Mucosa of gallbladder (tissue), 1 donor: Measurements from ENCODE around the gene ADK. TPM values are rescaled to one million over a fixed set of nuclear protein-coding genes. Genes with fewer than 3 reads are reported as not detected.

ENCODE experiments used
- DNase-seq: peaks from one replicate; pipeline ENCODE4 v3.0.0-alpha.2; 2020; ENCODE audit warnings: low spot score
- total RNA-seq: library from RNA; stranded (reverse); gene quantifications from one replicate; pipeline ENCODE4 v1.2.1, GENCODE V29; 2021
- donor health status: DM: no; HTN: no; CAD: no.

ADK gene
- total RNA-seq, 1 donor from 2014 or later: 13.0 TPM

GRCh38 chr10:74600170-74600569 is 449.1 kb downstream of the ADK start:
- DNase-seq: no peak

GRCh38 chr10:74602576-74602975 is 451.6 kb downstream of the ADK start:
- DNase-seq: no peak

GRCh38 chr10:74610299-74610698 is 459.3 kb downstream of the ADK start:
- DNase-seq: no peak

GRCh38 chr10:74612195-74612594 is 461.2 kb downstream of the ADK start:
- DNase-seq: no peak

- no peak for DNase-seq
These were observed 469.6 kb downstream of the ADK start for GRCh38 chr10:74620626-74621025.

GRCh38 chr10:74623786-74624185 is 472.8 kb downstream of the ADK start:
- DNase-seq: no peak

- DNase-seq: no peak
These were observed 473.5 kb downstream of the ADK start for GRCh38 chr10:74624501-74624900.

- no peak for DNase-seq
These were observed 477.1 kb downstream of the ADK start for GRCh38 chr10:74628136-74628535.

- DNase-seq: no peak
These were observed 484.0 kb downstream of the ADK start for GRCh38 chr10:74634995-74635536.

- no peak for DNase-seq
These were observed 484.6 kb downstream of the ADK start for GRCh38 chr10:74635655-74636054.

GRCh38 chr10:74637685-74638084 is 486.7 kb downstream of the ADK start:
- no peak for DNase-seq

GRCh38 chr10:74640134-74640921 is 489.3 kb downstream of the ADK start:
- DNase-seq: no peak

- no peak for DNase-seq
These were observed 490.6 kb downstream of the ADK start for GRCh38 chr10:74641659-74642058.

GRCh38 chr10:74642901-74643595 is 492.0 kb downstream of the ADK start:
- no peak for DNase-seq

GRCh38 chr10:74643596-74643975 is 492.6 kb downstream of the ADK start:
- no peak for DNase-seq

GRCh38 chr10:74644738-74645137 is 493.7 kb downstream of the ADK start:
- DNase-seq: no peak

GRCh38 chr10:74645692-74646091 is 494.7 kb downstream of the ADK start:
- no peak for DNase-seq

- no peak for DNase-seq
These were observed 499.6 kb downstream of the ADK start for GRCh38 chr10:74650613-74651012.

- DNase-seq: no peak
These were observed 500.5 kb downstream of the ADK start for GRCh38 chr10:74651565-74651964.

GRCh38 chr10:74652664-74653063 is 501.6 kb downstream of the ADK start:
- DNase-seq: no peak

GRCh38 chr10:74658511-74658910 is 507.5 kb downstream of the ADK start:
- no peak for DNase-seq

GRCh38 chr10:74662635-74663034 is 511.6 kb downstream of the ADK start:
- DNase-seq: no peak

- DNase-seq: no peak
These were observed 518.2 kb downstream of the ADK start for GRCh38 chr10:74669210-74669609.
